Endothelial cell of umbilical vein (primary cell): Measurements from ENCODE around the gene PIM1. TPM values are rescaled to one million over a fixed set of nuclear protein-coding genes. Genes with fewer than 3 reads are reported as not detected.

Experiments used
- BruUV-seq: library from RNA; stranded (reverse); fragments of 400-500 nt; replicated peaks from 2 replicates; lab custom pipeline; 2021; lab: Mats Ljungman, UMichigan
- CTCF ChIA-PET: fragments of 300-600, 350-600 bp; sonication (Branson Sonifier 250); formaldehyde crosslinking; loops from one replicate; lab custom pipeline; 2021; ENCODE audit warnings: antibody characterized with exemption, inconsistent platforms; lab: Charles Lee
- POLR2A ChIA-PET: fragments of 300-600, 350-600 bp; sonication (Branson Sonifier 250); formaldehyde crosslinking; loops from one replicate; lab custom pipeline; 2021; ENCODE audit warnings: antibody characterized with exemption, inconsistent platforms; lab: Charles Lee
- DNase-seq: peaks from one replicate; pipeline ENCODE4 v3.0.0-alpha.2; 2011; ENCODE audit warnings: low read depth, low spot score
- FAIRE-seq: peaks from 2 replicates; lab custom pipeline; 2011; peaks lifted over from hg19 to GRCh38; lab: Jason Lieb, UNC
- H2AFZ ChIP-seq: 2 replicates; pipeline ENCODE4 v1.6.0; 2012; ENCODE audit warnings: low read depth, low read length, control low read depth, inconsistent platforms
- H3K27ac ChIP-seq: 2 replicates; pipeline ENCODE4 v1.5.1; 2011; ENCODE audit warnings: low read depth, mild to moderate bottlenecking, control low read depth, low read length, moderate library complexity; ENCODE audit not compliant: insufficient read depth
- H3K27me3 ChIP-seq, 2 experiments: 2 replicates each; pipeline versions ENCODE4 v1.6.0 to v1.6.1; 2011; ENCODE audit warnings: low read length in 2 of 2, mixed read lengths in 1 of 2; ENCODE audit not compliant: control insufficient read depth in 2 of 2, insufficient read depth in 2 of 2
- H3K36me3 ChIP-seq, 2 experiments: 2 replicates in 1 of 2; 3 replicates in 1 of 2; pipeline ENCODE4 v1.5.1; 2011; ENCODE audit warnings: low read length in 2 of 2, mild to moderate bottlenecking in 1 of 2, moderate library complexity in 1 of 2; ENCODE audit not compliant: control insufficient read depth in 2 of 2, insufficient read depth in 2 of 2; ENCODE audit errors: extremely low read depth in 1 of 2
- H3K4me1 ChIP-seq: 3 replicates; pipeline ENCODE4 v1.5.1; 2011; ENCODE audit warnings: mild to moderate bottlenecking, low read length; ENCODE audit not compliant: control insufficient read depth, insufficient read depth; ENCODE audit errors: extremely low read depth
- H3K4me2 ChIP-seq: 2 replicates; pipeline ENCODE4 v1.6.1; 2011; ENCODE audit warnings: low read length, control low read depth, mixed read lengths; ENCODE audit not compliant: insufficient read depth
- H3K4me3 ChIP-seq, 3 experiments: fragments of 200-600 bp in 1 of 3; sonication (generic), shearing (Covaris generic) in 1 of 3; replicated peaks in 1 of 3; 2 replicates each; pipeline ENCODE4 v1.5.1; 2011 to 2016; ENCODE audit warnings: control low read depth in 3 of 3, low read length in 3 of 3, mild to moderate bottlenecking in 2 of 3, inconsistent platforms in 1 of 3, low read depth in 1 of 3, moderate library complexity in 1 of 3; ENCODE audit not compliant: insufficient read depth in 1 of 3
- H3K79me2 ChIP-seq: 2 replicates; pipeline ENCODE4 v1.6.0; 2012; ENCODE audit warnings: low read length, inconsistent platforms; ENCODE audit not compliant: control insufficient read depth, insufficient read depth
- H3K9ac ChIP-seq: replicated peaks from 2 replicates; pipeline ENCODE3; 2011; ENCODE audit warnings: low read length, control low read depth; ENCODE audit not compliant: insufficient read depth; ENCODE audit errors: extremely low read depth
- H3K9me1 ChIP-seq: replicated peaks from 3 replicates; pipeline ENCODE4 v1.6.0; 2011; ENCODE audit warnings: mild to moderate bottlenecking, low read length; ENCODE audit not compliant: control insufficient read depth, insufficient read depth; ENCODE audit errors: extremely low read depth
- H3K9me3 ChIP-seq: replicated peaks from 2 replicates; pipeline ENCODE4 v1.5.1; 2012; ENCODE audit warnings: low read length, inconsistent platforms; ENCODE audit not compliant: control insufficient read depth, insufficient read depth
- H4K20me1 ChIP-seq: replicated peaks from 2 replicates; pipeline ENCODE3; 2011; ENCODE audit warnings: mild to moderate bottlenecking, low read length; ENCODE audit not compliant: control insufficient read depth, insufficient read depth; ENCODE audit errors: extremely low read depth
- EZH2 ChIP-seq: IDR thresholded peaks from 2 replicates; pipeline ENCODE4 v1.6.1; 2012; ENCODE audit warnings: borderline replicate concordance, low read depth, mild to moderate bottlenecking, moderate library complexity, low read length, inconsistent platforms; ENCODE audit not compliant: severe bottlenecking
- FOS ChIP-seq: IDR thresholded peaks from 2 replicates; pipeline ENCODE4 v1.6.1; 2011; ENCODE audit warnings: mild to moderate bottlenecking, low read length, moderate library complexity, borderline replicate concordance; ENCODE audit not compliant: insufficient read depth
- GATA2 ChIP-seq: IDR thresholded peaks from 2 replicates; pipeline ENCODE4 v1.7.0; 2011; ENCODE audit warnings: low read depth, mild to moderate bottlenecking, moderate library complexity, mixed read lengths, low read length; ENCODE audit not compliant: insufficient read length, insufficient read depth
- JUN ChIP-seq: IDR thresholded peaks from 2 replicates; pipeline ENCODE4 v1.6.1; 2011; ENCODE audit warnings: borderline replicate concordance, low read depth; ENCODE audit not compliant: insufficient read length, insufficient read depth
- MAX ChIP-seq: IDR thresholded peaks from 2 replicates; pipeline ENCODE4 v1.6.1; 2011; ENCODE audit not compliant: insufficient read depth, insufficient read length
- MYC ChIP-seq: IDR thresholded peaks from one replicate; pipeline ENCODE4 v1.6.1; 2011; ENCODE audit warnings: mild to moderate bottlenecking, low read depth, low read length
- POLR2A ChIP-seq: IDR thresholded peaks from 2 replicates; pipeline ENCODE4 v1.6.1; 2012; ENCODE audit warnings: low read depth, mild to moderate bottlenecking, control low read depth, low read length
- POLR2AphosphoS5 ChIP-seq: IDR thresholded peaks from 2 replicates; pipeline ENCODE4 v1.6.1; 2012; ENCODE audit warnings: low read depth, mild to moderate bottlenecking, control low read depth, low read length, moderate library complexity; ENCODE audit not compliant: insufficient read depth
- dilution Hi-C: fragments of 300-500 bp; cut with MboI; formaldehyde crosslinking; loops from one replicate; pipeline ENCODE4 v1.15.0; 2019; ENCODE audit warnings: low sequenced_read_pairs; ENCODE audit not compliant: extremely low pct_ligation_motif_present
- intact Hi-C: fragments of 100-400 bp; cut with micrococcal nuclease; formaldehyde crosslinking; loops from one replicate; pipeline ENCODE4 v1.10.0; 2022
- polyA plus RNA-seq, 4 experiments: library from polyadenylated mRNA; depleted of rRNA in 3 of 4; stranded (reverse) in 3 of 4; unstranded in 1 of 4; fragments of >200 nt; gene quantifications; 2 replicates each; pipeline versions ENCODE4 v1.2.1 to v1.2.3, GENCODE V29; 2011 to 2012; ENCODE audit warnings: missing spikeins in 1 of 4
- total RNA-seq: library from RNA; stranded (reverse); gene quantifications from 2 replicates; pipeline ENCODE4 v1.2.3, GENCODE V29; 2021
- TF ChIP-seq, protein P1 (sequence below), 2 donors: IDR thresholded peaks; 1 replicate in 1 of 2; 2 replicates in 1 of 2; pipeline ENCODE4 v1.5.1; 2011; ENCODE audit warnings: low read length in 2 of 2, mild to moderate bottlenecking in 2 of 2, moderate library complexity in 2 of 2, control low read depth in 1 of 2, inconsistent platforms in 1 of 2, low read depth in 1 of 2; ENCODE audit not compliant: insufficient read depth in 1 of 2; ENCODE audit errors: extremely low read depth in 1 of 2

Gene PIM1
- total and polyA plus RNA-seq, 2 donors (not counting 3 experiments of a cell fraction or from before 2014, with no cell fraction given), result 9.2 to 11.3 TPM

- DNase-seq, result no peak
- Histone ChIP-seq H3K9me3 (no peaks in the 10 kb centered on the region), H2AFZ (no peak overlapping the region), H3K4me2 (no peak overlapping the region), H3K4me1 (peaks cover 18% of the 10 kb centered on the region), H3K9ac (no peak overlapping the region), H3K36me3 (no peaks in the 10 kb centered on the region), H3K4me3 (no peak overlapping the region), H3K27ac (no peak overlapping the region), H4K20me1 (no peaks in the 10 kb centered on the region), H3K27me3 (peaks cover 0 to 2% of the 10 kb centered on the region in 2 experiments), H3K79me2 (no peaks in the 10 kb centered on the region), H3K9me1 (no peaks in the 10 kb centered on the region)
- ChIA-PET POLR2A (no interaction called here), CTCF (interaction anchor here (1.1 kb wide), 1 partner anchor 20 kb away, joined by 3 read pairs; no protein-coding TSS in a partner anchor)
- no peak for FAIRE-seq
- no TSS peak for BruUV-seq
- TF ChIP-seq JUN (no peak), MAX (no peak), FOS (no peak), MYC (no peak), EZH2 (no peak), POLR2A (no peak), POLR2AphosphoS5 (no peak), GATA2 (no peak)
- TF ChIP-seq, protein P1, sequence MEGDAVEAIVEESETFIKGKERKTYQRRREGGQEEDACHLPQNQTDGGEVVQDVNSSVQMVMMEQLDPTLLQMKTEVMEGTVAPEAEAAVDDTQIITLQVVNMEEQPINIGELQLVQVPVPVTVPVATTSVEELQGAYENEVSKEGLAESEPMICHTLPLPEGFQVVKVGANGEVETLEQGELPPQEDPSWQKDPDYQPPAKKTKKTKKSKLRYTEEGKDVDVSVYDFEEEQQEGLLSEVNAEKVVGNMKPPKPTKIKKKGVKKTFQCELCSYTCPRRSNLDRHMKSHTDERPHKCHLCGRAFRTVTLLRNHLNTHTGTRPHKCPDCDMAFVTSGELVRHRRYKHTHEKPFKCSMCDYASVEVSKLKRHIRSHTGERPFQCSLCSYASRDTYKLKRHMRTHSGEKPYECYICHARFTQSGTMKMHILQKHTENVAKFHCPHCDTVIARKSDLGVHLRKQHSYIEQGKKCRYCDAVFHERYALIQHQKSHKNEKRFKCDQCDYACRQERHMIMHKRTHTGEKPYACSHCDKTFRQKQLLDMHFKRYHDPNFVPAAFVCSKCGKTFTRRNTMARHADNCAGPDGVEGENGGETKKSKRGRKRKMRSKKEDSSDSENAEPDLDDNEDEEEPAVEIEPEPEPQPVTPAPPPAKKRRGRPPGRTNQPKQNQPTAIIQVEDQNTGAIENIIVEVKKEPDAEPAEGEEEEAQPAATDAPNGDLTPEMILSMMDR (IDR thresholded peaks at IDR 0.05; ENCODE audit: extremely low read depth in 1 of 2, insufficient read depth in 1 of 2, low read depth in 1 of 2, low read length in 2 of 2), result no peak
- dilution Hi-C loops, result no loop called here
- intact Hi-C loops, result no loop called here
Observed at GRCh38 chr6:37141281-37142049, 28.5 kb upstream of the PIM1 start.
